ENCODE data around the gene ZNF436.
A peak's percentile ranks its signal among the peaks of the same experiment; 100 is the strongest.
"Not testable (repeated sequence)": the region's sequence is repeated elsewhere in the genome, so short reads cannot be mapped to it uniquely, and the experiment has no call there.

ZNF436 gene

DNA sequence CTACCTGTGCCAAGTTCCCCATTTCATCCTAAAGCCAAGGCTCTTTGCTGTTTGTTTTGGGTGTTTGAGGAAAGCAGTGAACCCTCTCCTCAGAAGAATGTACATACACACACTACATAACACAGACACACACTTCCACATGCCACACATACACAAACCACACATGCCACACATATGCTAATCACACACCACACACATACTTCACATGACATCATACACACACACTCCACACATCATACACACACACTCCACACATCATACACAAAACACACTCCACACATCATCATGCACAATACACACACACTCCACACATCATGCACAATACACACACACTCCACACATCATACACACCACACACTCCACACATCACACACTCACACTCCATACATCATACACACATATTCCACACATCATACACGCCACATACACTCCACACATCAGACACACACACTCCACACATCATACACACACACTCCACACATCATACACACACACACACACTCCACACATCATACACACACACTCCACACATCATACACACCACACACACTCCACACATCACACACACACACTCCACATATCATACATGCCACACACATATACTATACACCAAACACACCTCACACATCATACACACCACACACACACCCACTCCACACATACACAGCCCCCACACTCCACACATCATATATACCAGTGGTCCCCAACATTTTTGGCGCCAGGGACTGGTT, 22.7 kb upstream of the ZNF436 start:
- DNase-seq = no peak

DNA sequence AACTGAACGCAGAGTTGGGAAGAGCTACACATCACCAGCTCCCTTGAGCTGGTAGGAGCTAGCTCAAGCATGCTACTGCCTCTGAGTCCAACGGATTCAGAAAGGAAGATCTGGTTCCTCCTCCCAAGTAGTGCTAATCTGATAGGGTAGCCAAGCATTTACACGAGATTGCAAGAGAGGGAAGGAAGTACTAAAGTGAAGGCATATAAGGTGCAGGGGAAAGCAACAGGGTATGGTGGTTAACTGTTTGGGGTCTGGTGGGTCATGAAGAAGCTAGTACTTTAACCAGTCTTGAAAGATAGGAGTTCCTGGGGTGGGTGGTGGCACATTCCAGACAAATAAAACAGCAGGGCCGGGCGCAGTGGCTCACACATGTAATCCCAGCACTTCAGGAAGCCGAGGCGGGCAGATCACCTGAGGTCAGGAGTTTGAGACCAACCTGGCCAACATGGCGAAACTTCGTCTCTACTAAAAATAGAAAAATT, 20.2 kb upstream of the ZNF436 start:
- DNase-seq = no peak

DNA sequence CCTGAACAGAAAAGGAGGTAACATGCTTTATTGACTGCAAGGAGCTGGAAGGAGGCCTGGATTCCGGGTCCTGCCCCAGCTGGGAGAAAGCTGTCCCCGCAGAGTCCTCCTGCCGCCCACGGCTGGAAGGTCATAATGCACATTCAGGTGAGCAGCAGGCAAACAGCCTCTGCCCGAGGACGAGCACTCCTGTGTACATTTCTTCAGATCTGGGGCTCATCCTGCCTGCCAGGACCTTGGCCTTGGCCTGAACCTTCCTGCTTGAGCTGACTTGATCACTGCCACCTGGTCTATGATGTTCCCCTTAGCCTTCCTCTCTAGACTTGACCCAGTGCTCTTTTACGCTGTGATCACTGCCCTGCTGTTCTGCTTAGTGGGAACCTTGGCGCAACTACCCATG, 17.9 kb upstream of the ZNF436 start:
- DNase-seq = no peak

DNA sequence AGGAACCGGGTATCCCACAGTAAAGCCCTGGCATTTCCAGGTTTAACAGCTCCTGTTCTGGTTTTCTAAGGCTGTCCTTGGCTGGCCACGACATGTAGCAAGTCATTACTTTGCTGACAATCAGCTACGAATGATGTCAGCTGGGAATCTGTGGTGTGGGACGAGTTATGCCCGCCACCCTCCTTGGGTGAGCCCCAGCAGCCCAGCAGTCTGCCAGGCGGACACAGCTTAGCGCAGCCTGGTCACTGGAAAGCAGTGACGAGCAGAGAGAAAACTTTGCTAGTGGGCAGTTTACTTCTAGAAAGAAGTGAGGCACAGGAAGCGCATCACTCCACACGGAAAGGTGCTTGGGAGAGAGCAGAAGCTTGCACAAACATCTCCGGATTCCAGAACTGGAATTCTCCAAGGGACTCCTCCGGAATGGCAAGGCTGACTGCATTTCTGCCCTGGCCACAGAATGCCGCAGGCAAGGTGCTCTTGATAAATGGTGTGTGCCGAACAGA, 15.5 kb upstream of the ZNF436 start:
- no peak for DNase-seq

DNA sequence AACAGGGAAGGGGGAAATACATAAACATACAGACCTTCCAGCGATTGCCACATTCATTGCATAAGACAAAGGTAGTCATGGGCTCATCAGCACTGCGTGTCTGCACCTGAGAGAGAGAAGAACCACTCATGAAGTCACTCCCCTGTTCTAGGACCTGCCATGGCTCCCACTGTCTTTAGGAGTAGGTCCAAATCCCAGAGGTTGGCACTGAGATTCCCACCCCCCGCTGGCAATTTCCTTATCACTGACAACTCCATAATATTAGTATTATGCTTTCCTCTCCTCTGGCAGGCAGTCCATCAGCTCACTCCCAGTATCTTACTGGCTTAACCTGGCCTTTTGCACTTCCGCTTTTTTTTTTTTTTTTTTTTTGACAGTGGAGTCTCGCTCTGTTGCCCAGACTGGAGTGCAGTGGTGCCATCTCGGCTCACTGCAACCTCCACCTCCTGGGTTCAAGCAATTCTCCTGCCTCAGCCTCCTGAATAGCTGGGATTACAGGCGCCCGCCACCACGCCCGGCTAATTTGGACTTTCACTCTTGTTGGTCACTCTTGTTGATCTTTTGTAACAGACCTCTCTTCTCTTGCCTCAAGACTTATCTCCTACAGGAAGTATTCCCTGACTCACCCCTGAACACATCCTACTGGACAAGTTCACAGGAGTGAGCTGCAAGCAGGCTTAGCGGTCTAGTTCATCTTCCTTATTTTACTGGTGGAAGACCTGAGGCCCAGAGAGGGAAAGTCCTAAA, 14.8 kb upstream of the ZNF436 start:
- DNase-seq = no peak

DNA sequence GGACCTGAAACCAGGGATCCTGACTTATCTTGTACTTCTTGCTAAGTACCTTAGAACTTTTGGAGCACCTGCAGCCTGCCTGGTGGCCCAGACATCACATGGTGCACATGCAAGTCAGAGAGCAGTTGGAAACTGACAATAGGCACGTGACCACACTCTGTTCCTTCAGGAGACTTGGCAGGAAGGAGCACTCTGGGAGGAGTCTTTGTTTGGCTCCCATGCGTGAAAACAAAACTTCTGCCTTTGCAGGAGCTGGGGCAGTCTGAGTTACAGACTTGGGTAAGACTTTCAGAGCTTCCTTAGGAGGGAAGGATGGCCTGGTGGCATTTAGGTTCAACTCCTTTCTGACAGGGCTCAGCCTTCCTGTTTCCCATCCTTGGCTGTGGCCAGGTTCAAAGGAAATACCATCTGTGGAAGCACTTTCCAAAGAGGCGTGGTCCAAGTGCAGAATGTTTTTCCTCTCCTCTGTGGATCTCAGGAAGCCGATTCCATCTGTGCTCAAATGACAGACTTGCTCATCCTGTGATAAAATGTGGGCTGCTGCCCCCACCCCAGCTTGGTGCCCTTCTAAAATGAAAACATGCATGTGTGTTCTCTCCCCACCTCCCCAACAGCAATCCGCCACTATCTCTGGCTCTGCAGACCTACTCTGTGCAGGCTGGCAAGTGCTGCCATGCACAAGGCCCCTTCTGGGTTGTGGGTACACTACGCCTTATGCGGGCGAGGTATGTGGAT, 14.1 kb upstream of the ZNF436 start:
- no peak for DNase-seq

DNA sequence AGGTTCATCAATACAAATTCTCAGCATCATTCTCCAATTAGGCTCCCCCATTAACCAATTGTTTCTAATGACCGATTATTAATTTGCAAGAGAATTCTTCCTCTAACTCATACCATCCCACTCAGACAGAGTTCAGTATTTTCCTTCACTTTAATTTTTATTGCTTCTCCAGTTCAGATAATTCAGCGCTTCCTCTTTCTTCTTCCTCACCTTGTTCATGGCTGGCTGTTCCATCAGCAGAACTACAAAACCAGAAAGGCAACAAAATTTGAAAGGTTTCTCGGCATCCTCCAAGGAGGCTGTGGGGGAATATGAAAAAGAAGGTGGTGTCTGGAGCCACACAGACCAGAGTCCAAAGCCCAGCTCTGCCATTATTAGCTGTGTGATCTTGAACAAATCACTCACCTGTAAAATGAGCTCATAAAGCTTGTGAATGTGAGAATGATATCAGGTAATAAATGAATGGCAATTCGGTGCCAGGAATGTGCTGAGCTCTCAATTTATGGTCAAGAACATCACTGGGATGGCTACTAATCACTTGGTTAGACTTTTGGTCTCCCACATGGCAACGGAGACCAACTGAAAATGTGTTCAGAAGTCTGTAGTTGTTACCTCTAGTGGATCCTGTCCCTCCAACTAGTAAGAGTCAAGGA, 11.7 kb upstream of the ZNF436 start:
- DNase-seq = no peak

DNA sequence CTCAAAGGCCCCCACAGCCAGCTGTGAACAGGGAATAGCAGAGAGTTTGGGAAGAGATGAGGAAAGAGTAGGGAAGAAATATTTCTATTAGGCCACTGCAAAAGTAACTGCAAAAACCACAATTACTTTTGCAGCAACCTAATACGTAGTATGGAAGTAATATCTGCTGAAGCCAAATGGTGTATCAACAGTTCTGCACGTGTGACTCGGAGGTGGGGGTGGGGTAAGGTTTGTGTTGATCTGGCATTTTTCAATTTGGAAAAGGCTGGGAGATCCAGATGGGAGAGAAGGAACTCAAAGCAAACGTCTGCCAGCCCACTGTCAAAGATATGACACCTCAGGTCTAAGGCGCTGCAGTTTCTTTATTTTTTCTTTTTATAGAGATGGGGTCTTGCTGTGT, 11.1 kb upstream of the ZNF436 start:
- no peak for DNase-seq

DNA sequence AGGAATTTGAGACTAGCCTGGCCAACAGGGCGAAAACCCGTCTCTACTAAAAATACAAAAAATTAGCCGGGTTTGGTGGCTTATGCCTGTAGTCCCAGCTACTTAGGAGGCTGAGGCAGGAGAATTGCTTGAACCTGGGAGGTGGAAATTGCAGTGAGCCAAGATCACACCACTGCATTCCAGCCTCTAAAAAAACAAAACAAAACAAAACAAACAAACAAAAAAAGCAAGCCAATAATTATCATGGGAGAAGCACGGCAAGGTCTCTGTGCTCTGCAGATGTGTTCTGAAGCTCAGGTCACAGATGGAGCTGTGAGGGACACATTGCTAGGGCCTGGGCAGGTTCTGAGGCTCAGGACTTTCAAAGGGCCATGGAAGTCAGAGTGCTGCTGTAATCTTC, 10.6 kb upstream of the ZNF436 start:
- not testable (repeated sequence) for DNase-seq

DNA sequence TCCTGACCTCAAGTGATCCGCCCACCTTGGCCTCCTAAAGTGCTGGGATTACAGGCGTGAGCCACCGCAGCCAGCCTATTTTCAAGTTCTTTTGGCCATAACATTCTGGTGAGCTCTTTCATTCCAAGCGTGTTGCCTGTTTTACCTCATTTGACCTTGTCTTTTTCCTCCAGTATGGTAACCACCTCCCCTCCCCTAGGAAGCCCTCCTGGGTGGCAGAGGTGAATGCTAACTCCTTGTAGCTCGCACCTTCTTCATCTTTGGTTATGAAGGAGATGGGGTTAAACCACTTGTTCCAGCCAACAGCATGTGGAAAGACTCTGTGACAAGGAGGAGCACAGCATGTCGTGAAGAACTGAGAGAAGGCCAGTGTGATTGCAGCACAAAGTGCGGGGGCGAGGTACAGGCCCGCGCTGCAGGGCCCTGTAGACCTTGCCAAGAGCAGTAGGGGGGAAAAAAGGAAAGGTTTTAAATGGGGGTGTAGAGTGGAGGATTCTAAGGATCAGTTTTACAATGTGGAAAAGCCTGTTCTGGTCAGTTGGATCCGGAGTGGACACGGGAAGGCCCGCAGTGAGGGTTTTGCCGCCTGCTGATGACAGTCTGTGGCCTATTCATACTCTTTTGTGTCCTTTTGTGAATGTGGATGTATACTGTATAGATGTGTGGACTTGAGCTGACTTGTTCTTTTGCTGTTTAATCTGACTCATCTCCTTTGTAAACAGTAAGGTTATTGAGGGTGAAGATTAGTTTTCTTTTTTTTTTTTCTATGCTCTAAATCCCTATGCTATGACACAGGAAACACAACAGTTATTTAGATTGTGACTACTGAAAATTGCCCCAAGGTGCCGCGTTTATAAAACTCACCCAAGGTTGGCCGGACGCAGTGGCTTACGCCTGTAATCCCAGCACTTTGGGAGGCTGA, 7.5 kb upstream of the ZNF436 start:
- DNase-seq = no peak

DNA sequence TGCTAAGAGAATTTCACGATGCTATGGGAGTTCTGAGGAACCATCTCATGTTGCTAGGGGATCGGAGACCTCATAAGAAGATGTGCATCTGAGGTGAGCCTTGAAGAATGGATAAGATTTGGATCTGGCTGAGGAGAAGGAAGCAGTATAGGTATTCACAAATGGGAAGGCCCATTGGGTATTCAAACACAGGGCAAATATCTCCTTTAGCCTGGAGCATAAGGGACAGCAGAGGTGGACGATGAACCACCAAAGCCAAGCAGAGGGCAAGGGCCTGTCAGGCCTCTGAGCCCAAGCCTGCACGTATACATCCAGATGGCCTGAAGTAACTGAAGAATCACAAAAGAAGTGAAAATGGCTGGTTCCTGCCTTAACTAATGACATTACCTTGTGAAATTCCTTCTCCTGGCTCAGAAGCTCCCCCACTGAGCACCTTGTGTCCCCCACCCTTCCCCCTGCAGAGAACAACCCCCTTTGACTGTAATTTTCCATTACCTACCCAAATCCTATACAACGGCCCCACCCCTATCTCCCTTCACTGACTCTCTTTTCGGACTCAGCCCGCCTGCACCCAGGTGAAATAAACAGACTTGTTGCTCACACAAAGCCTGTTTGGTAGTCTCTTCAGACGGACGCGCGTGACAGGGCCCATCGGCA, 4.6 kb upstream of the ZNF436 start:
- not testable (repeated sequence) for DNase-seq

DNA sequence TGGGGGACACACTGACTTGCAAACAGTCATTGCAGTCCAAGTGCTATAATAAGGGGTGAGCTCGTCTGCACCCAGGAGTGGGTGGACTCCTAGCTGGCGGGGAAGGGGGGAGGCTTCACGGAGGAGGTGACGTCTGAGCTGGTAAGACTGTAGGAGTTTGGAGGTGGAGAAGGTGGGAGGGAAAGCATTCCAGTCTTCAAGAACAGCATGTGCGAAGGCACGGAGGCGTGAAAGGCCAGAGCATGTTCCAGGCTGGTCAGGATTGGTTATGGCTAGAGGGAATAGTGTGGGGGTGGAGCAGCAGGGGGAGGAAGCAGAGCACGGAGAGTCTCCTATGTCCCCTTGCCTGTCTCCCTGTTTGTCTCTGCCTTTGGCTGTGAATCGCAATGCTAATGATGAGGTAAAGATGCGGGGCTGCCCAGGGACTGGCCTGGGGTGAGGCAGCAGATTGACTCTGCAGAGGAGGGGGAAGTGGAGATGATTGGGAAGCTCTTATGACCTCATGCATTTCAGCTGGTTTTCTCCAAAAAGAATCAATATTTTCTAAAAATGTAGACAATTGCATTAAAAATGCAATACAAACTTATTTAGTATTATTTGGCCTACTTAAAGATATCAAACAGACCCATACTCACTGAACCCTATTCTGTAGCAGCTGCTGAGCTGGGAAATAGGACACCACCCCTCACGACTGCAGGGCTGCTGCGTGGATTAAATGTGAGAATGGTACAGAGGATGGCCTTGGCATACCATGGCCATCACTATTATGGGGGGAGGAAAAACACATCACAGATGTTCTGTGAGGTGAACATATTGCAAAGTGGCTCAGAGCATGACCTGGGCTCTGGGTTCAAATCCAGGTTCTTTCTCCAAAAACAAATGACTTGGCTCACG, 2.6 kb upstream of the ZNF436 start:
- no peak for DNase-seq

DNA sequence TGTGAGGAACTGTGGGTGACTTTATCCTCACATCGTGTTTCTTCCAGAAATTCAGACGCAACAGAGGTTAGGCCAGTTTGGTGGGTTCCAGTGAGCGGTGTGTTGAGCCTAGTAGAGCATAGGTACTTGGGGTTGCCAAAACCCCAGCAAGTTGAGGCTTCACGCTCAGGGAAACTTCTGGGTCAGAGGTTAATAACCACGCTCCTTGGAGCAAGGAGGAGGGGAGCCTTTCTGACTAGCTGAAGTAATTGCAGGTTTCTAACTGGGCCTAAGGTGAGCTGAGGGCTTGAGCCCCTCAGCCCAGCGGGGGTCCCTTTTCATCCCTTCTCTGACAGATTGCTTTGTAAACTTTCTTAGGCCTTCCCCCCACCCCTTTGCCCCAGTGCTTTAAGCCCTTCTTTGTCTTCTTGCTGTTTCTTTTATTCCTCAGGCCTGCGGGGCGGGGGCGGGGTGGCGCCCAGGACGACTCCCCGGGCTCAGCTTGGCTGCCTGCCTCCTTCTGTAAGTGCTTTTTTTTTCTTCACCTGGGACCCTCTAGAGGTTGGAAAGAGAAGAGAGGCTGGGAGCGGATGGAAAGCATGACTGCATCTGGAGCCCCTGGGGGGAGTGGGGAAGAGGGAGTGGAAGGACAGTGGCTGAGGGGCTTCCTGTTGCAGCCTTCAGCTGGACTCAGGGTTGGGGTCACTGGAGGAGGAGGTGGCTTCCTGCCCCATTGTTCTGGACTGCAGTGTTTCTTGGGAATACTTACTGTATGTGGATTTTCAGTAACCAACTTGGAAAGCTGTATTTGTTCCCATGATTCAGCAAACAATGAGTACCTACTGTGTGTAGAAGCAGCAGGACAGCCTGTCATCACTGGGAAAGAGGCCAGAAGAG, 1.3 kb upstream of the ZNF436 start:
- peak; percentile 87 for DNase-seq

DNA sequence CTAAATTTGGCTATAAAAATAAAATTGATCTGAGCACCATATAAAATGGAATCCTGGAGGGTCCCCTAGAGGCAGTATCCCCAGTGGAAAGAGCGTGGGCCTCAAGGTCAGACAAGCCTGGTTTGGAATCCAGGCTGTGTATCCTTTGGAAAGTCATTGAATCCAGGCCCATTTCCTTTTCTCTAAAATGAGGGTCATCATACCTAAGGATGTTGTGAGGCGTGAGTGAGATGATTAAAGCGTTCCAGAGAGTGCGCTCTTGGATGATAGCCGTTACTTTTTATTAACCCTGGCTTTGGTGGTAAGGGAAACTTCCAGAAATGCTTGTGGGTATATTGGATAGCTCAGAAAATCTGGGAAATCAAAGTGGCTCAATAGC, 683 bp upstream of the ZNF436 start:
- DNase-seq = no peak

DNA sequence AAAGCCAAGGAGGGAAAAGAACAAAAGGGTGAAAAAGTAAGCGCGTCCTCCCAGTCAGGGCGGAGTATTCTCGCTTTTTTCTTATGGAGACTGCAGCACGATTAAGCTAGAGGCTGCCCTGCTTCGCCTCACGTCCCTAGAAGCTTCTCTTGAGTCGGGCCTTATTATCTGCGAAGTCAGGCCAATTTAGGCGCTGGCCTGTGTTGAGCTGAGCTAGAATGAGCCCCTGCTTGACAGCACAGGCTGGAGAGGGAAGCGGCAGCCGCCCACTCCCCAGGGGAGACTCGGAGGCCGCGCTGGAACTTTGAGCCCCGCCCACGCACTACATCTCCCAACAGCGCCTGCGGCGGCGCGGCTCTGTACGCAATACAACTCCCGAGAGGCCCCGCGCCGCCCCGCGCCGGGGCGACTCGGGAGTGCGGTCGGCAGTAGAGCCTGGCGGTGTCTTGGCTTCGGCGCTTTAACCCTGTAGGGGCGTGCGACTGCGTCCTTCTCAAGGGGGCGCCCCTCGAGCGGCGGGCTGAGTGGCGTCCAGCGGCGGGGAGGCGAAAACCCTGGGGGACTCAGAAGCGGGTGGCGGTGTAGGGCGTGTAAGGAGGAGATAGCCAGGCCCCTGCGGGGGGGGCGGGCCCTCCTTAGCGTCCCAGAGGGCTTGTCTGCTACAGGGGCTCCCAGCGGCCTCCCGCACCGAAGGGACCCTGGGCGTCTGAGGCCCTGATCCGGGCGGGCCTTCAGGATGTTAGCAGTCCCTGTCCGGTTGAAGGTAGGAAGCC, 888 bp downstream of the ZNF436 start:
- DNase-seq = peak; percentile 96

DNA sequence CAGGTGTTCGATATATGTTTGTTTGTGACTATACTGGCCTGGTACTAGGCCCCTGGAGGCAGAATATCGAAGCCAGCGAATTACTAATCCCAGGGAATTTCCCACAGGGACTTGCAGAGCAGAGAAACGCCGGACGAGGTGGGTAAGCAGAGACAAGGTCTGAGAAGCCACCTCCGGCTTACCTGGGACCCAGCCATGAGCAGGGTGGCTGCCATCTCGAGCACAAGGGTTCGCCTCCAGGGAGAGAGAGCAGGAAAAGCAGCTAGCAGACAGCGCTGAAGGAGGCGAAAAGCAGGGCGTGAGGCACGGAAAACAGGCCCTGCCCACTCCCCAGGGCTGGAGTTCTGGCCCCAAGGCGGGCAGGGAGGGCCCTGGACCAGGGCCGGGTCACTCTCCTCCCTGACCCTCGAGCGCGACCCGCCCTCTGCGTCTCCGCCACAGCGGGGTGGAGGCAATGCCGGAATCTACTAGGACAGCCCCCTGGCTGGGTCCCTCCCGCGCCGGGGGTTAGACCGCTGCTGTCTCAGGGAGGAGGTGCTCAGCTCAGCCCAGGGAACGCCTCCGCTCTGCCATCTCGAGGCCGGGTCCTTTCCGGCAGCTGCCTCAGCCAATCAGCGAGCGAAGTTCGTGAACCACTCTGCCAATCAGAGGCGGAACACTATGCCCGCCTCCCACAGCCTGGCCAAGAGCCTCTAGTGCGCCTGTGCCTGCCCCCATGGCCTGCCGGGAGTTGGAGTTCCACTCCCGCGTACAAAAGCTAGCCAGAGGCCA, 1.7 kb downstream of the ZNF436 start:
- DNase-seq = peak; percentile 96

DNA sequence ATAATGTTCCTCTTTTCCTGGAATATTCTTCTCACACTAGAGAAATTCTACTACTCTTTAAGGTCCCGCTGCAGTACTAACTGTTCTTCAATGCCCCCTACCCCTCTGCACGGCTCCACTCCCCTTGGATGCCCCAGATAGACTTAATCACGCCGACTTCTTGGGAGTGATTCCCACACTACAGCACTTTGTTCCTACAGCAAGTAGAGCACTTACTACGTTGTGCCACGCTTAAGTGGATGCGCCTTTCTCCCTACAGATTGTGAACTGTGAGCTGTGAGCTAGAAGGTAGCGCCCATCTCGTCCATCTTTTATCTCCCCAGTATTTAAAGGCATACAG, 2.2 kb downstream of the ZNF436 start:
- DNase-seq = no peak

DNA sequence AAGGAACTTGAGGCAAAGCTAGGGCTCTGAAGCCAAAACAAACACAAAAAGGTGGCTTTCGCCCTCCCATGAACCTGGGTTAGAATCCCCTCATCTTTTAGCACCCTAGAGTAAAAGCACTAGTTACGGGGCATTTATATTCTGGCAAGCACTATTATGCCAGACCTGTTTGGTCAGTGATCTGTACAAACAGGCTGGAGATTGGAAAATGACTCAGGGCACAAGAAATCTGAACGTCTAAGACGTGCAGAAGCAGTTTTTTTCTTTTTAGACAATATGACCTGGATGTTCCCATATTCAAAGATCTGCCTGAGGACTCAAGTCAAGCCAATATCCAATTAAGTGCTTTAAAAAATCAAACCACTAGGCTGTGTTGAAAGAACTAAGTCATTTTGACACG, 3.0 kb downstream of the ZNF436 start:
- no peak for DNase-seq

All from NCI-H2171 (cell line).